HepG2 (cell line): ENCODE measurements around the gene ELP2. TPM values are rescaled to one million over a fixed set of nuclear protein-coding genes. Genes with fewer than 3 reads are reported as not detected.

ENCODE experiments used
- AHR ChIP-seq: IDR thresholded peaks from 2 replicates; pipeline ENCODE4 v1.6.1; 2018; ENCODE audit warnings: missing genetic modification reagents, missing compliant biosample characterization
- AKAP8 ChIP-seq: sonication (generic); formaldehyde crosslinking; IDR thresholded peaks from 2 replicates; pipeline ENCODE4 v1.5.1; 2020; ENCODE audit warnings: mild to moderate bottlenecking, missing genetic modification reagents
- BRD4 ChIP-seq: sonication (generic); formaldehyde crosslinking; IDR thresholded peaks from 2 replicates; pipeline ENCODE4 v1.4.0; 2020; ENCODE audit warnings: missing genetic modification reagents
- DMAP1 ChIP-seq: IDR thresholded peaks from 2 replicates; pipeline ENCODE4 v1.6.1; 2016
- HOXA3 ChIP-seq: sonication (generic); formaldehyde crosslinking; IDR thresholded peaks from 2 replicates; pipeline ENCODE4 v1.5.0; 2020; ENCODE audit warnings: missing genetic modification reagents
- KAT8 ChIP-seq: IDR thresholded peaks from 2 replicates; pipeline ENCODE4 v1.6.1; 2016; ENCODE audit warnings: missing genetic modification reagents, missing compliant biosample characterization
- KLF16 ChIP-seq, 2 experiments: sonication (generic) in 1 of 2; formaldehyde crosslinking in 1 of 2; IDR thresholded peaks; 2 replicates each; pipeline versions ENCODE4 v1.6.1 to v1.8.0; 2016 to 2023; ENCODE audit warnings: missing genetic modification reagents in 2 of 2, missing compliant biosample characterization in 1 of 2
- MAFF ChIP-seq: IDR thresholded peaks from 2 replicates; pipeline ENCODE4 v1.6.1; 2011; ENCODE audit warnings: low read depth, low read length, improper control_type of control experiment
- SAFB2 ChIP-seq: sonication (generic); formaldehyde crosslinking; IDR thresholded peaks from 2 replicates; pipeline ENCODE4 v1.5.1; 2020; ENCODE audit warnings: missing genetic modification reagents, low read depth, mild to moderate bottlenecking, borderline replicate concordance
- ZBTB21 ChIP-seq: sonication (generic); formaldehyde crosslinking; IDR thresholded peaks from 2 replicates; pipeline ENCODE4 v1.4.0; 2020; ENCODE audit warnings: missing genetic modification reagents
- ZFP82 ChIP-seq: sonication (generic); formaldehyde crosslinking; IDR thresholded peaks from 2 replicates; pipeline ENCODE4 v1.5.1; 2020; ENCODE audit warnings: mild to moderate bottlenecking, missing genetic modification reagents, borderline replicate concordance
- ZNF317 ChIP-seq: sonication (generic); formaldehyde crosslinking; IDR thresholded peaks from 2 replicates; pipeline ENCODE4 v1.5.0; 2020; ENCODE audit warnings: mild to moderate bottlenecking, missing genetic modification reagents
- ZNF572 ChIP-seq: sonication (generic); formaldehyde crosslinking; IDR thresholded peaks from 2 replicates; pipeline ENCODE4 v1.5.1; 2020; ENCODE audit warnings: mild to moderate bottlenecking, missing genetic modification reagents
- ZNF747 ChIP-seq: sonication (generic); formaldehyde crosslinking; IDR thresholded peaks from 2 replicates; pipeline ENCODE4 v1.8.1; 2023; ENCODE audit warnings: missing genetic modification reagents, mild to moderate bottlenecking, borderline replicate concordance
- polyA plus RNA-seq, 8 experiments: library from polyadenylated mRNA; depleted of rRNA in 3 of 8; stranded (reverse) in 7 of 8; unstranded in 1 of 8; fragments of >200 nt; fragmentation: Illumina TruSeq in 4 of 8; extraction: Trizol in 4 of 8; gene quantifications; 2 replicates each; pipeline versions ENCODE4 v1.2.1 to v1.2.3, GENCODE V29; 2011 to 2016; ENCODE audit warnings: low read depth in 4 of 8, missing spikeins in 1 of 8, mixed read lengths in 1 of 8; ENCODE audit not compliant: insufficient read depth in 1 of 8
- total RNA-seq, 5 experiments: library from RNA; depleted of rRNA; stranded (reverse); fragments of >200 nt; fragmentation: Illumina TruSeq; extraction: Trizol; gene quantifications; 2 replicates each; pipeline ENCODE4 v1.2.3, GENCODE V29; 2016; ENCODE audit warnings: low read depth in 1 of 5
- TF ChIP-seq, protein P1 (sequence below): sonication (generic); formaldehyde crosslinking; IDR thresholded peaks from 2 replicates; pipeline ENCODE4 v1.4.0; 2020; ENCODE audit warnings: missing genetic modification reagents
- TF ChIP-seq, protein P2 (sequence below): sonication (generic); formaldehyde crosslinking; IDR thresholded peaks from 2 replicates; pipeline ENCODE4 v1.8.0; 2022; ENCODE audit warnings: missing genetic modification reagents, mild to moderate bottlenecking, inconsistent platforms, borderline replicate concordance
- TF ChIP-seq, protein P3 (sequence below): sonication (generic); formaldehyde crosslinking; IDR thresholded peaks from 2 replicates; pipeline ENCODE4 v1.8.1; 2022; ENCODE audit warnings: mild to moderate bottlenecking, missing genetic modification reagents
- TF ChIP-seq, protein P4 (sequence below): IDR thresholded peaks from 2 replicates; pipeline ENCODE4 v1.4.0; 2020; ENCODE audit warnings: mild to moderate bottlenecking, missing genetic modification reagents

The ELP2 gene
- total and polyA plus RNA-seq, 2 of the 13 experiments (the other 11 are each of a cell fraction or from before 2014, with no cell fraction given): 98.7 to 100 TPM

DNA sequence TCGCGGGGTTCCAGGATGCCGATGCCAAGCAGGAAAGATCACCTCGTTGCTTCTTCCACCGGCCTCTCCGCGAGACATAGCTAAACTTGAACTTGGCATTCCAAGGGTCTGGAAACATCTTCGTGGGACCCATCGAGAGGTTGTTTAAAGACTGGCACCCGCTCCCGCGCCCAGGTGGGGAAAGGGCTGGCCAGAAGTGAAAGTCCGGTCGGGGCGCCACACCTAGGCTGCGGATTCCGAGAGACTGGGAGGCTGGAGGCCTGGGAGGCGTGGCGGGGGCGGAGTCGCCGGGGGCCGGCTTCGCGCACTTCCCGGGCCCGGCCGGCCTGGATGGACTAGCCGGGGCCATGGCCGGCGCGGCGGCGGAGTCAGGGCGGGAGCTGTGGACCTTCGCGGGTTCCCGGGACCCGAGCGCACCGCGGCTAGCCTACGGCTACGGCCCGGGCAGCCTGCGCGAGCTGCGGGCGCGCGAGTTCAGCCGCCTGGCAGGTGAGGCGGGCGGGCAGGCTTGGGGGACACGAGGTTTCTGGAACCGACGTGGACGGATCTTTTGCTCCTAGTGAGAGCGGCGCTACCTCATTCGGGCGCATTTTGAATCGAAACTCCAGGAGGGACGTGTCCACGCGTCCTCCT is 57.6 kb downstream of the ELP2 start, which contains the start of gene MOCOS (continued):
- TF ChIP-seq, protein P1, sequence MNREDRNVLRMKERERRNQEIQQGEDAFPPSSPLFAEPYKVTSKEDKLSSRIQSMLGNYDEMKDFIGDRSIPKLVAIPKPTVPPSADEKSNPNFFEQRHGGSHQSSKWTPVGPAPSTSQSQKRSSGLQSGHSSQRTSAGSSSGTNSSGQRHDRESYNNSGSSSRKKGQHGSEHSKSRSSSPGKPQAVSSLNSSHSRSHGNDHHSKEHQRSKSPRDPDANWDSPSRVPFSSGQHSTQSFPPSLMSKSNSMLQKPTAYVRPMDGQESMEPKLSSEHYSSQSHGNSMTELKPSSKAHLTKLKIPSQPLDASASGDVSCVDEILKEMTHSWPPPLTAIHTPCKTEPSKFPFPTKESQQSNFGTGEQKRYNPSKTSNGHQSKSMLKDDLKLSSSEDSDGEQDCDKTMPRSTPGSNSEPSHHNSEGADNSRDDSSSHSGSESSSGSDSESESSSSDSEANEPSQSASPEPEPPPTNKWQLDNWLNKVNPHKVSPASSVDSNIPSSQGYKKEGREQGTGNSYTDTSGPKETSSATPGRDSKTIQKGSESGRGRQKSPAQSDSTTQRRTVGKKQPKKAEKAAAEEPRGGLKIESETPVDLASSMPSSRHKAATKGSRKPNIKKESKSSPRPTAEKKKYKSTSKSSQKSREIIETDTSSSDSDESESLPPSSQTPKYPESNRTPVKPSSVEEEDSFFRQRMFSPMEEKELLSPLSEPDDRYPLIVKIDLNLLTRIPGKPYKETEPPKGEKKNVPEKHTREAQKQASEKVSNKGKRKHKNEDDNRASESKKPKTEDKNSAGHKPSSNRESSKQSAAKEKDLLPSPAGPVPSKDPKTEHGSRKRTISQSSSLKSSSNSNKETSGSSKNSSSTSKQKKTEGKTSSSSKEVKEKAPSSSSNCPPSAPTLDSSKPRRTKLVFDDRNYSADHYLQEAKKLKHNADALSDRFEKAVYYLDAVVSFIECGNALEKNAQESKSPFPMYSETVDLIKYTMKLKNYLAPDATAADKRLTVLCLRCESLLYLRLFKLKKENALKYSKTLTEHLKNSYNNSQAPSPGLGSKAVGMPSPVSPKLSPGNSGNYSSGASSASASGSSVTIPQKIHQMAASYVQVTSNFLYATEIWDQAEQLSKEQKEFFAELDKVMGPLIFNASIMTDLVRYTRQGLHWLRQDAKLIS: no peak
- TF ChIP-seq ZNF317 (CRISPR knock-in tag): peak; percentile 72
- no peak for TF ChIP-seq ZNF572
- no peak for TF ChIP-seq AKAP8 (CRISPR knock-in tag)
- TF ChIP-seq BRD4 (CRISPR knock-in tag): no peak; the same call in 1 of the 2 replicates
- no peak; the same call in none of the 2 replicates for TF ChIP-seq HOXA3 (CRISPR knock-in tag)
- TF ChIP-seq, protein P2, sequence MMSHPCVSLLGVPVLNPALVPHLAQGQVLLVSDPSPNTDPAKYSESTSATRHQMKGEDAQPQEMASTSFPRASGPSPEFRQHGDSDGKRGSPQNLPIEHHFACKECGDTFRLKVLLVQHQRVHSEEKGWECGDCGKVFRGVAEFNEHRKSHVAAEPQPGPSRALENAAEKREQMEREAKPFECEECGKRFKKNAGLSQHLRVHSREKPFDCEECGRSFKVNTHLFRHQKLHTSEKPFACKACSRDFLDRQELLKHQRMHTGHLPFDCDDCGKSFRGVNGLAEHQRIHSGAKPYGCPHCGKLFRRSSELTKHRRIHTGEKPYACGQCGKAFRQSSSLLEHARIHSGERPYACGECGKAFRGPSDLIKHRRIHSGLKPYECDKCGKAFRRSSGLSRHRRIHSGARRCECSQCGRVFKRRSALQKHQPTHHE (CRISPR knock-in tag): peak; percentile 91; the same call in 1 of the 2 replicates
- TF ChIP-seq ZNF747 (CRISPR knock-in tag): no peak; the same call in 1 of the 2 replicates
- no peak; the same call in 1 of the 2 replicates for TF ChIP-seq KAT8 (CRISPR knock-in tag)
- no peak for TF ChIP-seq ZBTB21 (CRISPR knock-in tag)
- peak; percentile 15 for TF ChIP-seq DMAP1 (CRISPR knock-in tag)
- no peak for TF ChIP-seq AHR (CRISPR knock-in tag)
- no peak; a peak in 1 of 4 replicates for TF ChIP-seq KLF16 (CRISPR knock-in tag; IDR thresholded peaks at IDR 0.05)
- TF ChIP-seq, protein P3, sequence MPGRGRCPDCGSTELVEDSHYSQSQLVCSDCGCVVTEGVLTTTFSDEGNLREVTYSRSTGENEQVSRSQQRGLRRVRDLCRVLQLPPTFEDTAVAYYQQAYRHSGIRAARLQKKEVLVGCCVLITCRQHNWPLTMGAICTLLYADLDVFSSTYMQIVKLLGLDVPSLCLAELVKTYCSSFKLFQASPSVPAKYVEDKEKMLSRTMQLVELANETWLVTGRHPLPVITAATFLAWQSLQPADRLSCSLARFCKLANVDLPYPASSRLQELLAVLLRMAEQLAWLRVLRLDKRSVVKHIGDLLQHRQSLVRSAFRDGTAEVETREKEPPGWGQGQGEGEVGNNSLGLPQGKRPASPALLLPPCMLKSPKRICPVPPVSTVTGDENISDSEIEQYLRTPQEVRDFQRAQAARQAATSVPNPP (CRISPR knock-in tag): no peak
- TF ChIP-seq SAFB2 (CRISPR knock-in tag): no peak; the same call in 1 of the 2 replicates
- TF ChIP-seq MAFF: no peak
- TF ChIP-seq, protein P4, sequence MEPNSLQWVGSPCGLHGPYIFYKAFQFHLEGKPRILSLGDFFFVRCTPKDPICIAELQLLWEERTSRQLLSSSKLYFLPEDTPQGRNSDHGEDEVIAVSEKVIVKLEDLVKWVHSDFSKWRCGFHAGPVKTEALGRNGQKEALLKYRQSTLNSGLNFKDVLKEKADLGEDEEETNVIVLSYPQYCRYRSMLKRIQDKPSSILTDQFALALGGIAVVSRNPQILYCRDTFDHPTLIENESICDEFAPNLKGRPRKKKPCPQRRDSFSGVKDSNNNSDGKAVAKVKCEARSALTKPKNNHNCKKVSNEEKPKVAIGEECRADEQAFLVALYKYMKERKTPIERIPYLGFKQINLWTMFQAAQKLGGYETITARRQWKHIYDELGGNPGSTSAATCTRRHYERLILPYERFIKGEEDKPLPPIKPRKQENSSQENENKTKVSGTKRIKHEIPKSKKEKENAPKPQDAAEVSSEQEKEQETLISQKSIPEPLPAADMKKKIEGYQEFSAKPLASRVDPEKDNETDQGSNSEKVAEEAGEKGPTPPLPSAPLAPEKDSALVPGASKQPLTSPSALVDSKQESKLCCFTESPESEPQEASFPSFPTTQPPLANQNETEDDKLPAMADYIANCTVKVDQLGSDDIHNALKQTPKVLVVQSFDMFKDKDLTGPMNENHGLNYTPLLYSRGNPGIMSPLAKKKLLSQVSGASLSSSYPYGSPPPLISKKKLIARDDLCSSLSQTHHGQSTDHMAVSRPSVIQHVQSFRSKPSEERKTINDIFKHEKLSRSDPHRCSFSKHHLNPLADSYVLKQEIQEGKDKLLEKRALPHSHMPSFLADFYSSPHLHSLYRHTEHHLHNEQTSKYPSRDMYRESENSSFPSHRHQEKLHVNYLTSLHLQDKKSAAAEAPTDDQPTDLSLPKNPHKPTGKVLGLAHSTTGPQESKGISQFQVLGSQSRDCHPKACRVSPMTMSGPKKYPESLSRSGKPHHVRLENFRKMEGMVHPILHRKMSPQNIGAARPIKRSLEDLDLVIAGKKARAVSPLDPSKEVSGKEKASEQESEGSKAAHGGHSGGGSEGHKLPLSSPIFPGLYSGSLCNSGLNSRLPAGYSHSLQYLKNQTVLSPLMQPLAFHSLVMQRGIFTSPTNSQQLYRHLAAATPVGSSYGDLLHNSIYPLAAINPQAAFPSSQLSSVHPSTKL (CRISPR knock-in tag): peak; percentile 41; the same call in 1 of the 2 replicates
- 0 out of 2 replicates have a peak, but pooled peaks have one; percentile 39 for TF ChIP-seq ZFP82 (CRISPR knock-in tag)
